Measurements from ENCODE around the gene GOSR2. TPM values are rescaled to one million over a fixed set of nuclear protein-coding genes. Genes with fewer than 3 reads are reported as not detected.
A peak's percentile ranks its signal among the peaks of the same experiment; 100 is the strongest.

The GOSR2 gene
- total RNA-seq = 10 to 100 TPM; 30.9 to 94.8 TPM

DNA sequence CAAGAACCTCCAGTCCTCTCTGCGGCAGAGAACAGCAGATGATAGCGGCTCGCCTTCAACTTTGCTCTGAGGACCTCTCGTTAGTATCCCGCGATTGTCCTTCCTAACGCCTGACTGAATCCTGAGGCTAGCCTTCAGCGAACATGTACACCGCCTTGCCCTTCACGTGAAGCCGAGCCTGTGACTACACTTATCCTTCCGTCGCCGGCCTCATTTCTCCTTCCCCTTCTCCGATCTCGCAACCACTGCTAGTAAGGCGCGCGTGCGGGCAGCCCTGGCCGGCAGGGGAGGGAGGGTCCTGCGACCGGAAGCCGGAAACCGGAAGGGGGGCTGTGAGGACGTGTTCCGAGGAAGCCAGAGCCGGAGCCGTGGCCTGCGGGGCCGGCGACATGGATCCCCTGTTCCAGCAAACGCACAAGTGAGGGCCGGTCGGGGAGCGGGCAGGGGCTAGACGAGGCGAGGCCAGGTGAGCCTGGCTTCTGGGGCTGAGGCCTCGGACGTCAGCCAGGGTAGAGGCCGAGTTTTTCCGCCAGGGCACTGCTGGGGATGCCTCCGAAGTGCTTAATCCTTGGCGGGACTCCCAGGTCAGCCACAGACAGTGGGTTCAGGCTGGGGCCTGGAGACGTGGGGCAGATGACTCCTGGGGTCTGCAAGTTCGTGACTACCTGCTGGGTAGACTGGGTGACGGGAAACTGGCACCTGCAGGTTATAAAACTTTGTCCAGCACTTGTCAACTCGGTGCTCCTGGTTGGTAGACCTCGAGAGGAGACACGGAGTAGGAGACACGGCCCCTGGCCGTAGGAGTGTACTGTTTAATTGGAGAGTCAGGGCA lies at the start of gene GOSR2:
Gene GOSR2, plus strand, starts transcription at position 357 of the 832 bp plus-strand sequence. Its CDS starts 33 bp downstream, at position 390.
- Histone ChIP-seq H3K27me3 (replicated peaks; ENCODE audit: insufficient read depth) (no peaks in the 10 kb centered on the region), H3K27ac (peak within 1 kb of the TSS; percentile 96 to 97), H3K9me3 (no peaks in the 10 kb centered on the region), H3K4me3 (peak within 1 kb of the TSS; percentile 95), H3K4me1 (ENCODE audit: control insufficient read depth in 1 of 2, low read depth in 2 of 2) (peaks cover 16 to 19% of the 10 kb centered on the region in 2 donors), H3K36me3 (no peaks in the 10 kb centered on the region)
- TF ChIP-seq, protein P1, sequence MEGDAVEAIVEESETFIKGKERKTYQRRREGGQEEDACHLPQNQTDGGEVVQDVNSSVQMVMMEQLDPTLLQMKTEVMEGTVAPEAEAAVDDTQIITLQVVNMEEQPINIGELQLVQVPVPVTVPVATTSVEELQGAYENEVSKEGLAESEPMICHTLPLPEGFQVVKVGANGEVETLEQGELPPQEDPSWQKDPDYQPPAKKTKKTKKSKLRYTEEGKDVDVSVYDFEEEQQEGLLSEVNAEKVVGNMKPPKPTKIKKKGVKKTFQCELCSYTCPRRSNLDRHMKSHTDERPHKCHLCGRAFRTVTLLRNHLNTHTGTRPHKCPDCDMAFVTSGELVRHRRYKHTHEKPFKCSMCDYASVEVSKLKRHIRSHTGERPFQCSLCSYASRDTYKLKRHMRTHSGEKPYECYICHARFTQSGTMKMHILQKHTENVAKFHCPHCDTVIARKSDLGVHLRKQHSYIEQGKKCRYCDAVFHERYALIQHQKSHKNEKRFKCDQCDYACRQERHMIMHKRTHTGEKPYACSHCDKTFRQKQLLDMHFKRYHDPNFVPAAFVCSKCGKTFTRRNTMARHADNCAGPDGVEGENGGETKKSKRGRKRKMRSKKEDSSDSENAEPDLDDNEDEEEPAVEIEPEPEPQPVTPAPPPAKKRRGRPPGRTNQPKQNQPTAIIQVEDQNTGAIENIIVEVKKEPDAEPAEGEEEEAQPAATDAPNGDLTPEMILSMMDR (IDR thresholded peaks at IDR 0.05) = peak; percentile 8
- ATAC-seq (ENCODE audit: insufficient number of reproducible peaks, low FRiP score, low read depth) (peak; percentile 96), DNase-seq (ENCODE audit: low spot score) (peak; percentile 45)

DNA sequence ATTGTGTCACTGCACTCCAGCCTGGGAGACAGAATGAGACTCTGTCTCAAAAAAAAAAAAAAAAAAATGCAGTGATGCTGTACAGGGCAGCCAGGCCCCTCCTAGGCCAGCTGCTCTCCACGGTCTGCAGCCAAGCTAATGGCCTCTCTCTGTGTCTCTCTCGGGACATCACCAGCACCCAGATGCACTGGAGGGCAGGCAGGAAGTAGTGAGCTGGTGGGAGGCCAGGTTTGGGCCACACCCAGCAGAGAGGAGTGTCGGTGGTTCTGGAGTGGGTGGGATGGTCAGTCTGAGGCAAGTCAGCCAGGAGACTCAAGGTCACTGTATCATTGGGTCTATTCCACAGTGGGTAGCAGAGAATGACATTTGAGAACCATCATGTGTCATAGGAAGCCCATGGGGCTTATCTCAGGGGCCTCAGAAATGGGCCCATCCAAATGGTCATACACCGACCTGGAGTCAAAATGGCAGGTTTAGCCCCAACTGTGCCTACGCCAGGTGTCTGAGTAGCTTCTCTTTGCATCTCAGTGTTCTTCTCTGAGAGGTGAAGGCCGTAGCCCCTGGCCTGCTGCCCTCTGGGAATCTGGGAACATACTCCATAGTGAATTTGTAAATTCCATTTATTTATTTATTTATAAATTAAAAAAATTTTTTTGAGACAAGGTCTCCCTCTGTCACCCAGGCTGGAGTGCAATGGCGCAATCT lies 48.9 kb upstream of the GOSR2 start:
- no peaks in the 10 kb centered on the region for H3K36me3 ChIP-seq
- DNase-seq (ENCODE audit: low spot score) (no peak), ATAC-seq (ENCODE audit: insufficient number of reproducible peaks, low FRiP score, low read depth) (no peak)
- no peaks in the 10 kb centered on the region for H3K4me1 ChIP-seq (ENCODE audit: control insufficient read depth in 1 of 2, low read depth in 2 of 2)
- H3K27ac ChIP-seq = no peak overlapping the region
- H3K27me3 ChIP-seq (replicated peaks; ENCODE audit: insufficient read depth) = no peaks in the 10 kb centered on the region
- H3K4me3 ChIP-seq = no peak overlapping the region
- TF ChIP-seq, protein P1 (IDR thresholded peaks at IDR 0.05) = no peak
- no peaks in the 10 kb centered on the region for H3K9me3 ChIP-seq

DNA sequence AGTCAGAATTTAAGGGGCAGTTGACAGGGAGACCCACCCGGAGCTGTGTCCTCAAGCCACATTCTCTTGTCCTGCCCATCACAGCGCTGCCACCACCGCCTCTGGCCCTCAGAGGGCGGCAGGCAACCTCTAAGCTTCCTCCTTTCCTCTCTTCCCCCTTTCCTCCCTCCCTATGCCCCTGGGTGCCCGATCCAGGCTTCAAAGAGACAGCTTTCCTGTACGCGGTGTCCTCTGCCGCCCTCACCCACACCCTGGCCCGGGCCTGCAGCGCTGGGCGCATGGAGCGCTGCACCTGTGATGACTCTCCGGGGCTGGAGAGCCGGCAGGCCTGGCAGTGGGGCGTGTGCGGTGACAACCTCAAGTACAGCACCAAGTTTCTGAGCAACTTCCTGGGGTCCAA lies 48.1 kb upstream of the GOSR2 start:
- DNase-seq (ENCODE audit: low spot score) (no peak), ATAC-seq (ENCODE audit: insufficient number of reproducible peaks, low FRiP score, low read depth) (no peak)
- TF ChIP-seq, protein P1 (IDR thresholded peaks at IDR 0.05) = no peak
- no peaks in the 10 kb centered on the region for H3K36me3 ChIP-seq
- no peaks in the 10 kb centered on the region for H3K4me1 ChIP-seq (ENCODE audit: control insufficient read depth in 1 of 2, low read depth in 2 of 2)
- no peak overlapping the region for H3K4me3 ChIP-seq
- H3K9me3 ChIP-seq = no peaks in the 10 kb centered on the region
- H3K27me3 ChIP-seq (replicated peaks; ENCODE audit: insufficient read depth) = no peaks in the 10 kb centered on the region
- no peak overlapping the region for H3K27ac ChIP-seq

DNA sequence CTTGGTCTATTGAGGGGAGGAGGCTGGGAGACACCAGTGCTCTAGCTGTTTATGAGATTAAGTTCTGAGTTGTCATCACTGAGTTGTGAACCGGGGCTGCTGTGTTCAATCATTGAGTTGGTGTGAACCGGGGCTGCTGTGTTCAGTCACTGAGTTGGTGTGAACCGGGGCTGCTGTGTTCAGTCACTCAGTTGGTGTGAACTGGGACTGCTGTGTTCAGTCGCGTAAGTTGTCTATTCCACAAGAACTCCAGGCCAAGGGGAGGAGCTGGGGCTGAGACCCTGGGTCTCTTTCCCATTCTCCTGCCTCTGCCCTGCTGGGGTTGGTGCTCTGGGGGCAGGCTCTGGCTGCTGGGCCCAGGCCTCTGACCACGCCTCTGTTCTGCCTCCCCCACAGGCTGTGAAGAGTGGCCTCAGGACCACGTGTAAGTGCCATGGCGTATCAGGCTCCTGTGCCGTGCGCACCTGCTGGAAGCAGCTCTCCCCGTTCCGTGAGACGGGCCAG lies 47.1 kb upstream of the GOSR2 start:
- H3K9me3 ChIP-seq = no peaks in the 10 kb centered on the region
- DNase-seq (ENCODE audit: low spot score) (no peak), ATAC-seq (ENCODE audit: insufficient number of reproducible peaks, low FRiP score, low read depth) (no peak)
- H3K27ac ChIP-seq = no peak overlapping the region
- no peak overlapping the region for H3K4me3 ChIP-seq
- TF ChIP-seq, protein P1 (IDR thresholded peaks at IDR 0.05) = no peak
- no peaks in the 10 kb centered on the region for H3K4me1 ChIP-seq (ENCODE audit: control insufficient read depth in 1 of 2, low read depth in 2 of 2)
- no peaks in the 10 kb centered on the region for H3K36me3 ChIP-seq
- no peaks in the 10 kb centered on the region for H3K27me3 ChIP-seq (replicated peaks; ENCODE audit: insufficient read depth)

DNA sequence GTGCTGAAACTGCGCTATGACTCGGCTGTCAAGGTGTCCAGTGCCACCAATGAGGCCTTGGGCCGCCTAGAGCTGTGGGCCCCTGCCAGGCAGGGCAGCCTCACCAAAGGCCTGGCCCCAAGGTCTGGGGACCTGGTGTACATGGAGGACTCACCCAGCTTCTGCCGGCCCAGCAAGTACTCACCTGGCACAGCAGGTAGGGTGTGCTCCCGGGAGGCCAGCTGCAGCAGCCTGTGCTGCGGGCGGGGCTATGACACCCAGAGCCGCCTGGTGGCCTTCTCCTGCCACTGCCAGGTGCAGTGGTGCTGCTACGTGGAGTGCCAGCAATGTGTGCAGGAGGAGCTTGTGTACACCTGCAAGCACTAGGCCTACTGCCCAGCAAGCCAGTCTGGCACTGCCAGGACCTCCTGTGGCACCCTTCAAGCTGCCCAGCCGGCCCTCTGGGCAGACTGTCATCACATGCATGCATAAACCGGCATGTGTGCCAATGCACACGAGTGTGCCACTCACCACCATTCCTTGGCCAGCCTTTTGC lies 46.5 kb upstream of the GOSR2 start:
- no peaks in the 10 kb centered on the region for H3K27me3 ChIP-seq (replicated peaks; ENCODE audit: insufficient read depth)
- no peak for ATAC-seq (ENCODE audit: insufficient number of reproducible peaks, low FRiP score, low read depth)
- no peaks in the 10 kb centered on the region for H3K9me3 ChIP-seq
- no peak for DNase-seq (ENCODE audit: low spot score)
- no peaks in the 10 kb centered on the region for H3K4me1 ChIP-seq (ENCODE audit: control insufficient read depth in 1 of 2, low read depth in 2 of 2)
- no peaks in the 10 kb centered on the region for H3K36me3 ChIP-seq
- no peak overlapping the region for H3K4me3 ChIP-seq
- H3K27ac ChIP-seq = no peak overlapping the region
- TF ChIP-seq, protein P1 (IDR thresholded peaks at IDR 0.05) = no peak
